ENCODE results near the gene DLG5.

The DLG5 gene, protein sequence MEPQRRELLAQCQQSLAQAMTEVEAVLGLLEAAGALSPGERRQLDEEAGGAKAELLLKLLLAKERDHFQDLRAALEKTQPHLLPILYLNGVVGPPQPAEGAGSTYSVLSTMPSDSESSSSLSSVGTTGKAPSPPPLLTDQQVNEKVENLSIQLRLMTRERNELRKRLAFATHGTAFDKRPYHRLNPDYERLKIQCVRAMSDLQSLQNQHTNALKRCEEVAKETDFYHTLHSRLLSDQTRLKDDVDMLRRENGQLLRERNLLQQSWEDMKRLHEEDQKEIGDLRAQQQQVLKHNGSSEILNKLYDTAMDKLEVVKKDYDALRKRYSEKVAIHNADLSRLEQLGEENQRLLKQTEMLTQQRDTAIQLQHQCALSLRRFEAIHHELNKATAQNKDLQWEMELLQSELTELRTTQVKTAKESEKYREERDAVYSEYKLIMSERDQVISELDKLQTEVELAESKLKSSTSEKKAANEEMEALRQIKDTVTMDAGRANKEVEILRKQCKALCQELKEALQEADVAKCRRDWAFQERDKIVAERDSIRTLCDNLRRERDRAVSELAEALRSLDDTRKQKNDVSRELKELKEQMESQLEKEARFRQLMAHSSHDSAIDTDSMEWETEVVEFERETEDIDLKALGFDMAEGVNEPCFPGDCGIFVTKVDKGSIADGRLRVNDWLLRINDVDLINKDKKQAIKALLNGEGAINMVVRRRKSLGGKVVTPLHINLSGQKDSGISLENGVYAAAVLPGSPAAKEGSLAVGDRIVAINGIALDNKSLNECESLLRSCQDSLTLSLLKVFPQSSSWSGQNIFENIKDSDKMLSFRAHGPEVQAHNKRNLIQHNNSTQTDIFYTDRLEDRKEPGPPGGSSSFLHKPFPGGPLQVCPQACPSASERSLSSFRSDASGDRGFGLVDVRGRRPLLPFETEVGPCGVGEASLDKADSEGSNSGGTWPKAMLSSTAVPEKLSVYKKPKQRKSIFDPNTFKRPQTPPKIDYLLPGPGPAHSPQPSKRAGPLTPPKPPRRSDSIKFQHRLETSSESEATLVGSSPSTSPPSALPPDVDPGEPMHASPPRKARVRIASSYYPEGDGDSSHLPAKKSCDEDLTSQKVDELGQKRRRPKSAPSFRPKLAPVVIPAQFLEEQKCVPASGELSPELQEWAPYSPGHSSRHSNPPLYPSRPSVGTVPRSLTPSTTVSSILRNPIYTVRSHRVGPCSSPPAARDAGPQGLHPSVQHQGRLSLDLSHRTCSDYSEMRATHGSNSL (N-terminal part only)

DNA sequence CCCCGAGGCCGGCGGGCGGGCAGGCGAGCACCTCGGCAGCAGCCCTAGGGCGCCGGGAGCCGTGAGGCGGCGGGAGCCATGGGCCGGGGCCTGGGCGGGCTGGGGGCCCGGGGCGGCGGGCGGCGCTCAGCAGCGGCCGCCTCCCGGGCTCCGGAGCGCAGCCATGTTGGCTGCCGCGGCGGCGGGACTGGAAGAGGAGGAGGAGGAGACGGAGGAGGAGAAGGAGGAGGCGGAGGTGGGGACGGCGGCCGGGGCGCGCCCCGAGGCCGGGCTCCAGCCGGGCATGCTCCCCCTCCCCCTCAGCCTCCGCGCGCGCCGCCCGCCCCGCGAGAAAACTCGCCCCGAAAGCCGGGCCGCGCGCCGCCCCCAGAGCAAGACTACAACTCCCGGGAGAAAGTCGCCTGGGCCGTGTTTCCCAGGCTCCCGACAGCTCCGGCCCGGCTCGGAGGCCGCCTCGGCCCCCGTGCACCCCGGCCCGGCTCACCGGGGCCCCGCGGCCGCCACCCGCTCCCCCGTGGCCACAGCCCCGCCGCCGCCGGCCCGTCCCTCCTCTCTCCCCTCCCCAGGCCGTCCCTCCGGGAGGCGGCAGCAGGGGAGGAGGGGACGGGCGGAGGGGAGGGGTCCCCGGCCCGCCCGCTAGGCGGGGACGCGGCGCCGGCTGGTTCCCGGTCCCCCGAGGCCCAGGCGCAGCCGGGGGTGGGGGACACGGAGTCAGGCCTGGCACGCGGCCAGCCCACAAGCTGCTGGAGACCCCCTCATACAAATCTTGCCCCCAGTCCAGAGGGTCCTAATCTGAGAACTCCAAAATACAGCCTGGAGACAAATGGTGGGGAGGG, at the start of gene DLG5:
Gene DLG5 (minus strand): TSS at position 190 of the 836 bp plus-strand sequence. CDS start 235 bp downstream, outside the sequence.
- DNase-seq (ENCODE audit: low read depth in 2 of 2), result no peak

DNA sequence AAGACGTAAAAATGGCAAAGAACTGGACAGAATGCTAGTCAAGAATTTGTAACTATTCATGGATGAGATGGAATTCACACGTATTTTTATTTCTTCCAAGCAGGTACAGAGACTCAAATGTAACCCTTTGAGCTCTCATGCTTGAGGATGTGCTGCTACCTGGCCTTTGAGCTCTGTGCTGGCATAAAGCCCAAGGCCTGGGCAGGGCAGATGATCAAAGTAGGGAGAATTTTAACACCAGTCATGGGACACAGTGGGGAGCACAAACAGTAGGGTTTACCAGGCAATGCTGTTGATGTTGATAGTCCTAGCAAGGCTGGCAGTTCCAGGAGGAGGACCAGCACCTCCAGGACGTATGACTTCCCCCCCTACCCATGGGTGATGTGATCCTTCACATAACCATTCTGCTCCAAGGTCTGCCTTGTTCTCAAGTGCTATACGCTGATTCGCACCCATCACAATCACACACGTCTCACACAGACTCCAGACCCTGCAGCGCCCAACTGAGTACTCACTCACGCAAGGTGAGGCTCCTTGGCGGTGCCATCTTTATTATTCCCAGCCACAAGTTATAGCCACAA, 48.6 kb upstream of the DLG5 start:
- no peak for DNase-seq (ENCODE audit: low read depth in 2 of 2)

DNA sequence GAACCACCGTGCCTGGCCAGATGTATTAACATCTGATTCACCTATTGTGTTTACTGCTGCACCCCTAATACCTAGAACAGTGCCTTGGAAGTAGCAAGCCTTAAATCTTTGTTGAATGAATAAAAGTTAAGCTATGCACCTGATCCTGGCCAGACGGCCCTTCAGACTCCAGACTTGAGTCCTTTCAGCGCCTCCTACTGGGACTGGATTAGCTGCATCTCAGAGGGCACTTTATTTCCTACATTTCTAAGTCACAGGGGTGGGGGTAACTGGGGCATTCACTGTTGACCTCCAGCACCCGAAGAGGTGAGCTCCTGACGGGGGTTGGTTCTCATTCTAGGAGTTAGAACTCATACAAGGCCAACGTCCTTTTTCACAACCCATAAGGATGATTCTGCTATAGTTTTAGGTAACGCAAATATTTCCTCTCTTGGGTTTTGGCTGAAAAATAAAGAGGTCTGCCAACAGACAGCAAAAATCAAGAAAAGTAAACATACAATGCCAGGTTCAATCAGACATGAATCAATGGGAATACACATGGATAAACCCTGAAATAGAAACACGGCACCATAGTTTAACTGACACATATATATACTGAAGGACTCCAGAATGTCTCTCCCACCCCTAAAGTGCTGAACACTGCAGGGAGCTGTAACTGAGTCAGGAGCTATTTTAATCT, 48.0 kb upstream of the DLG5 start:
- no peak for DNase-seq (ENCODE audit: low read depth in 2 of 2)

DNA sequence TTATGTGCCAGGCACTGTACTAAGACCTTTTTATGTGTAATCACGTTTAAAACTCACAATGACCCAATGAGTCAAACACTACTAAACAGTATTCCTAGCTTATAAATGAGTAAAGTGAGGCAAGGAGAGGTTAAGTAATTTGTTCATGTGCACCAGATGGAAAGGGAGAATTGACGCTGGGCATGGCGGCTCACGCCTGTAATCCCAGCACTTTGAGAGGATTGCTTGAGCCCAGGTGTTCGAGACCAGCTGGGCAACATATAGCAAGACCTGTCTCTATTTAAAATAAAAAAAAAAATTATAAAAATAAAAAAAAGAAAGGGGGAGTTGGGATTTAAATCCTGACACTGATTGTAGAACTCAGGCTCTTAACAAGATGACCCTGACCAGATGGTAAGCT, 46.7 kb upstream of the DLG5 start:
- DNase-seq (ENCODE audit: low read depth in 2 of 2), result no peak

DNA sequence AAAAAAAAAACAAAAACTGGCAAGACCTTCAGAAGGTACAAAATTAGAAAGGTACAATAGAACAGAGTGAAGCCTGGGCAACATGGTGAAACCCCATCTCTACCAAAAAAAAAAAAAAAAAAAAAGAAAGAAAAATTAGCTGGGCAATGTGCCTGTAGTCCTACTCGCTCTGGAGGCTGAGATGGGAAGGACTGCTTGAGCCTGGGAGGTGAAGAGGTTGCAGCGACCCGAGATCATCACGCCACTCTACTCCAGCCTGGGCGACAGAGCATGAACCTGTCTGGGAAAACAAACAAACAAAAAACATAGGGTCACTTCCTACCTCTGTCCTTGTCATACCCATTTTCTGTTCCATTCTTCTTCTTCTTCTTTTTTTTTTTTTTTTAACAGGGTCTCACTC, 45.6 kb upstream of the DLG5 start:
- DNase-seq (ENCODE audit: low read depth in 2 of 2), result no peak

DNA sequence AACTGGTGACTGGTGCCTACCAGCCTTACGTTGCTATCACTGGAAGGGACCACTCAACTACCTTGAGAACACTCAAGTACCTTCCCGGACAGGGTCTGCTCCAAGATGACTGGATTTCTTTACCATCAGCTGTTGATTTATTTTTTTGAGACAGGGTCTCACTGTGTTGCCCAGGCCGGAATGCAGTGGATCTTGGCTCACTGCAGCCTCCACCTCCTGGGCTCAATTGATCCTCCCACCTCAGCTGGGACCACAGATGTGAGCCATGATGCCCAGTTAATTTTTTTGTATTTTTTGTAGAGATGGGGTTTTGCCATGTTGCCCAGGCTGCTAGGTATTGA, 45.2 kb upstream of the DLG5 start:
- DNase-seq (ENCODE audit: low read depth in 2 of 2), result no peak

DNA sequence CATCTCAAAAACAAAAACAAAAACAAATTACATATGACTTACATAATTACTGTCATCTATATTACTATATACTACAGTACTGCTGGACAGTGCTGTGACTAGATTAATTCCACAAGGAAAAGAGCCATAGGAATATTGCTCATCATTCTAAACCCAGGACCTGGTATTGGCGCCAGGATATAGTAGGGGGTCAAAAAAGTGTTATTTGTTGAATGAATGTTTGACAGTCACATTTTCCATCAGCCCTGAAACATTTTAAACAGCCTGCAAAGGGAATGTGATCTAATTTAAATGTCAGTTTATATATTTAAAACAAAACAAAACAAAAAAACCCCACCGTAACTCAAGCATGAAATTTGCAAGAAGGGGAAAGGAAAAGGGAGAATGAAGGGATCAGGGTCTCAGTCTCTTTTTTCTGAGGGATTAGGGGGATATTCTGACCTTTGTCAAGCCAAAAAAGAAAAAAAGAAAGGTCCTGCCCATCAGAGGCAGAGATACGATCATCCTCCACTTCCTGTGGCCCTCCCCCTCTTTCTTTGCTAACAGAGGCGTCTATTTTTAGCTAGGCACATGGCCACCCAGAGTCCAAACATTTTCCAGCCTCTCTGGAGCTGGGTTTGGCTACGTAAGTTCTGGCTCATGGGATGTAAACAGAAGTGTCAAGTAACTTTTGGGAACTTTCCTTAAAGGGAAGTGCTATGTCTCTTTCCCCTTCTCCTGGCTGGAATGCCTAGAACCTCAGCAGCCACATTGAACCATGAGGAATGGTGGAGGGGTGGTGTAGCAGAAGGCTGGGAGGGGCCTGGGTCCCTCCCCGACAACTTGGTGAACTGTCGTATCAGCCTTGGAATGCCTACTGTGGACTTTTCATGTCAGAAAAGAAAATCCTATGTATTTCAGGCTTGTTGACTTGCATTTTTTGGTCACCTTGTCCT, 44.6 kb upstream of the DLG5 start:
- DNase-seq (ENCODE audit: low read depth in 2 of 2), result no peak

DNA sequence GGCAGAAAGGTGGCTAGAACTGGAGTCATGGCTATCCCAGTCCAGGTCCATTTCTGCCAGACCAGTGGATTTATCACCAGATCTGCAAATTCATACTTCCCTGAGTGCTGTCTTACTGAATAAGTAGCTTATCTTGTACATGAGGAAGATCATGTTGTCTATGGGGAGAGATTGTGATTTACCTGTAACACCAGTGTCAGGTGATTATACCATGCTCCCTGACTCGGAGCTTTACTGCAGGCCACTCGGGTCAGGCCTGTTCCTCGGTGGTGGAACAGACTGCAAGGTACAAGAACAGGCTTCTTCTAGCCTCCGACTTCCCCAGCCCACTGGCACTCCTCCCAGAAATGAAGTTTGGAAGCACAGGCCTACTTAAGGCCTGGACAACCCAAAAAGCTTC, 42.6 kb upstream of the DLG5 start:
- no peak for DNase-seq (ENCODE audit: low read depth in 2 of 2)

DNA sequence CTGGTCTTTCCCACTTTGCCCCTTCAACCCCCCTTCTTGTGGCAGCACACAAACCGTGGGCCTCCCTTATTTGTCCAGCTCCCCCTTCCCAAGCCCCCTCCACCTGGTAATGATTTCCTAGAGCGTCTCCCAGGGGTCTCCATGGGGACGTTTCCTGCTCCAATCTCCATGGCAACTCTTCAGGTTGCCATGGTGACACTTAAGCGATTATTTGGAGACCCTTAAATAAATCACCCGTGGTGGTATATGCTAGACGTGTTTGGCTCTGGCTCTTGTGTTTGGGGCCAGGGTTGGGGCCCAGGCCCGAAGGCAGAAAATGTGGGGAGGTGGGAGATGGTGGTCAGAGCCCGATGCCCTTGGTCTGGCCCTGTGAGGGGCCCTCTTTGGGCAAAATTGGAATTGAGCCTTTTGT, 41.1 kb upstream of the DLG5 start:
- DNase-seq (ENCODE audit: low read depth in 2 of 2), result no peak

DNA sequence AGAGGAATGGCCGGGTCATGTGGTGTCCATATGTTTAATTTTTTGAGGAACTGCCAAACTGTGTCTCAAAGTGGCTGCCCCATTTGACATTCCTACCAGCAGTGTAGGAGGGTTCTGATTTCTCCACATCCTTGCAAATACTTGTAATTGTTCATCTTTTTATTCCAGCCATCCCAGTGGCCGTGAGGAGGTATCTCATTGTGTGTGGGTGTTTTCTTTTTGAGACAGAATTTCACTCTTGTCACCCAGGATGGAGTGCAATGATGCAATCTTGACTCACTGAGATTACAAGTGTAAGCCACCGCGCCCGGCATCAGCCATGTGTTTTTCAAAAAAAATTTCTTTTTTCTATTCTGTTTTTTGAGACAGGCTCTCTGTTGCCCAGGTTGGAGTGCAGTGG, 38.7 kb upstream of the DLG5 start:
- no peak for DNase-seq (ENCODE audit: low read depth in 2 of 2)

DNA sequence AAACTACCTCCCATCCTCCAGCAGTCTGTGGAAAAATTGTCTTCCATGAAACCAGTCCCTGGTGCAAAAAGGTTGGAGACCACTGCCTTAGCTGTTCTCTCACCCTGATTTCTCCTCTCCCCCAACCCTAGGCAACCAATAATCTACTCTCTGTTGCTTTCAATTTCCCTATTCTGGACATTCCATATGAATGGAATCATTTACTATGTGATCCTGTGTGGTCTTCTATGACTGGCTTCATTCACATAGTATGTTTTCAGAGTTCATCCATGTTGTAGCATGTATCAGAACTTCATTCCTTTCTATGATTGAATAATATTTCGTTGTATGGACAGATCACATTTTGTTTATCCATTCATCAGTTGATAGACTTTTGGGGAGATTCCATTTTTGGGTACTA, 38.3 kb upstream of the DLG5 start:
- DNase-seq (ENCODE audit: low read depth in 2 of 2), result no peak

DNA sequence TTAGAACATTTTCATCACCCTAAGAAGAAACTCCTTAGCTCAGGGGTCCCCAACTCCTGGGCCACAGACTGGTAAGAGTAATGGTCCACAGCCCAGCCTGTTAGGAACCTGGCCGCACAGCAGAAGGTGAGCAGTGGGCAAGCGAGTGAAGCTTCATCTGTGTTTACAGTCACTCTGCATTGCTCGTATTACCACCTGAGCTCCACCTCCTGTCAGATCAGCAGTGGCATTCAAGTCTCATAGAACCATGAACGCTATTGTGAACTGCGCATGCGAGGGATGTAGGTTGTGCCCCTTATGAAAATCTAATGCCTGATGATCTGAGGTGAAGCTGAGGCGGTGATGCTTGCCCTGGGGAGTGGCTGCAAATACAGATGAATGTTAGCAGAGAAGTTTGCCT, 37.3 kb upstream of the DLG5 start:
- DNase-seq (ENCODE audit: low read depth in 2 of 2), result no peak

DNA sequence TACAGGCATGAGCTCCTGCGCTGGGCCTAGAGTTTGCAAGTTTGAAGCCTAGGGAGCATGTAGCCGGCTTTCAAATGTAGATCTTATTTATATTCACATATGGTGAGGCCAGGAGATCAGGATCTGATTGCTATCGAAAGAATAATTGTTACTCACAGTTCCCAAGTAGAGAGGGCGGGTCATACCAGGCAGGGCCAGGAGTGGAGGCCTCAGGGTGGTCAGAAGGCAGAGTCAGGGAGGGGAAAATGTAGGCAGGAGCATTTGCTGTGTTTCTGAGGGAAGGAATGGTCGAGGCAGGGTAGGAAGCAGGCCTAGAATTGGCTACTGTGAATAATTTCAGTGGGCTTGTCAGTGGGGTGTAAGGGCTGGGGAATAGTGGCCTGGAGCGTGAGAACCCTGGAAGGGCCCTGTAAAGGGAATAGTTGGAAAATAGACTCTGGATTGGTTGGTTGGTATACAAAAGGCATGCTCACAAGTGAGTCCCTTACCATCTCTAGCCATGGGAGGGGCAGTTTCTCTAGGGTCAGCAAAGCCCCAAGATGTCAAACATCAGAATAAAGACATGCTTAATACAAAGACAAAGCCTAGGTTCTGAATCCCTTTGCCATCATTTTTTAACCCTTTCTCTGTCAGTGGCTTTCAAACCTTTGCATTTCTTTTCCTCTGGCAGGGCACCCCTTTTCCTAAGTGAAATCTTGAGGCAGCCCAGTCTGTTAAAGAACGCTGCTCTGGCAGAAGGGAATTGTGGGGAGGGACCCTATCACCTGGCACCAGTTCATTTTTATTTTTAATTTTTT, 36.0 kb upstream of the DLG5 start:
- no peak for DNase-seq (ENCODE audit: low read depth in 2 of 2)

DNA sequence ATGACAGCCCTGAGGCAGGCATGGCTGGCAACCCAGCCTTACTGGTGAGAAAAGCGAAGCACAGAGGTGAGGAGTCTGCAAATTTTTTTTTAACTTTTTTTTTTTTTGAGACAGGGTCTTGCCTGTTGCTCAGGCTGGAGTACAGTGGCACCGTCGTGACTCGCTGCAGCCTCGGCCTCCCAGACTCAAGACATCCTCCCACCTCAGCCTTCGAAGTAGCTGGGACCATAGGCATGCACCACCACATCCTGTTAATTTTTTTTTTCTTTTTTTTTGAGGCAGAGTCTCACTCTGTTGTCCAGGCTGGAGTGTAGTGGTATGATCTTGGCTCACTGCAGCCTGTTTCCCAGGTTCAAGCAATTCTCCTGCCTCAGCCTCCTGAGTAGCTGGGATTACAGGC, 35.1 kb upstream of the DLG5 start:
- DNase-seq (ENCODE audit: low read depth in 2 of 2), result no peak

DNA sequence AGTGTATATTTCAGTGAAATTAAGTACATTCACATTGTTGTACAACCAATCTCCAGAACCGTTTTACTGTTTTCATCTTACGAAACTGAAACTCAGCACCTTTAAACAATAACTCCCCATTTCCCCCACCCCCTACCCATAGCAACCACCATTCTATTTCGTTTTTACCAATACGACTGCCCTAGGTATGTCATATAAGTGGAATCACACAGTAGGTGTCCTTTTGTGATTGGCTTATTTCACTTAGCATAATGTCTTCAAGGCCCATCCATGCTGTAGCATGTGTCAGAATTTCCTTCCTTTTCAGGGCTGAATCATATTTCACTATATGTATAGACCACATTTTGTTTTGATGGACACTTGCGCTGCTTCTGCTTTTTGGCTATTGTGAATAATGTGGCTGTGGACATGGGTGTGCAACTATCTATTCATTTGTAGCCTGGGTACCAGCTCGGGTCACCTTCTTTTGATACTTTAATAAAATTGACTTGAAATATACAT, 34.3 kb upstream of the DLG5 start:
- DNase-seq (ENCODE audit: low read depth in 2 of 2), result no peak

DNA sequence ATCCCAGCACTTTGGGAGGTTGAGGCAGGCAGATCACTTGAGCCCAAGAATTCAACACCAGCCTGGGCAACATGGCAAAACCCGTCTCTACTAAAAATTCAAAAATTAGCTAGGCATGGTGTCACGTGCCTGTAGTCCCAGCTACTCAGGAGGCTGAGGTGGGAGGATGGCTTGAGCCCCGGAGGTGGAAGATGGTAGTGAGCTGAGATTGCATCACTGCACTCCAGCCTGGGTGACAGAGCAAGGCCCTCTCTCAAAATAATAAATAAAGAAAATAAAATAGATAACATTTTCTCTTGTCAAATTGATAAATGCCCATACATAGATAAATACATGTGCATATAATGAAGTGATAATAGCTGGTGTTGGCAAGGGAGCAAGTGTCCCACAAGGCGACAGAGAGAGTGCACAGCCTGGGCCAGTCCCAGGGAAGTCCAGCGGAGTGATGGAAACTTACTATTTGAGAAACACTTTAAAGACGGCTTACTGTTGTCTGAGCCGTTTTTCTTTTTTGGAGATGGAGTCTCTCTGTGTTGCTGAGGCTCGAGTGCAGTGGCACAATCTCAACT, 33.4 kb upstream of the DLG5 start:
- DNase-seq (ENCODE audit: low read depth in 2 of 2), result no peak

DNA sequence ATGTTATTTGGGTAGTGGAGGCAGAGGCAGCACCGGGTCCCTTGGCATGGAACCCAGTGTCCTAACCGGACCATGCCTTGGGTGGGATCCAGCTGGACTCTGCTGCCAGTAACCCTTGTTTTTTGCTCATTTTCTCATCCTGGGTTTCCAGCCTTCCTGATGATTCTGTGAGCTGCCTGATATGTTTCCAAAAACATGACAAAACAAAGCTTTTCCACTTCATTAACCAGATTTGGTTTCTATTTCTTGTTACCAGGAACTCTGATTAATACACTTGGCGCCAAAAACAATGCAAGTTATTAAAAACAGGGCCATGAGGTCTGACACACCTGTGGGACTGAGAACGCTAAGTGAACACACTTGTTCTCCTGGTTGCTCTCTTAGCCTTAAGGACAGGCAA, 32.8 kb upstream of the DLG5 start:
- no peak for DNase-seq (ENCODE audit: low read depth in 2 of 2)

DNA sequence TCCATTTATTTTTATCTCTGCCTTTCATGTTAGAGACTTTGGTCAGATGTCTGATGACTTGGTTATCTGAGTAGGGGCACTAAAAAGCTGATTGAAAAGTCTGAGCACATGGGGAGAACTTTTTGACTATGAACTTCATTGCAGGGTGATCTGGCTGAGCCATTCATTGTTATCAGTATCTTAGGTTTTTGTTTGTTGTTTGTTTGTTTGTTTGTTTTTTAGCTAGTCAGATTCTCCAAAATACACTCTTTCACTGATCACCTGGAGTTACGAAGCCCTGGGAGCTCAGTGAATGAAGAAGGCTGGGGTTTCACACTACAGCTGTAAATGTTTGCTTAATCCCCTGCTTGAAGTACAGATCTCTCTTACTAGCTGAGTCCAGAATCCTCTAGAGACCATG, 28.6 kb upstream of the DLG5 start:
- DNase-seq (ENCODE audit: low read depth in 2 of 2), result no peak
